Activated T-cell treated with anti-CD3 and anti-CD28 coated beads for 24 hours (primary cell): ENCODE results near the gene ELMOD3.
"Not testable (repeated sequence)": the region's sequence is repeated elsewhere in the genome, so short reads cannot be mapped to it uniquely, and the experiment has no call there.

Experiments
- DNase-seq: peaks from one replicate; pipeline ENCODE4 v3.0.0-alpha.2; 2020; ENCODE audit warnings: low read depth

Gene ELMOD3

GRCh38 chr2:85354286-85355072, at the start of gene ELMOD3, which contains the start of gene RETSAT:
Gene ELMOD3, plus strand, starts transcription at chr2:85354769. Its CDS starts 2,430 bp downstream, at chr2:85357199.
Gene RETSAT, minus strand, starts transcription at chr2:85354528. Its CDS starts 21 bp downstream, at chr2:85354507.
- peak; percentile 96 for DNase-seq

GRCh38 chr2:85307527-85307897, 47.1 kb upstream of the ELMOD3 start:
- DNase-seq = no peak

GRCh38 chr2:85308201-85308600, 46.4 kb upstream of the ELMOD3 start:
- DNase-seq = no peak

- no peak for DNase-seq
Observed at GRCh38 chr2:85308896-85309555, 45.5 kb upstream of the ELMOD3 start.

- DNase-seq = no peak
Observed at GRCh38 chr2:85309699-85310321, 44.8 kb upstream of the ELMOD3 start.

GRCh38 chr2:85310330-85310729, 44.2 kb upstream of the ELMOD3 start:
- DNase-seq = no peak

GRCh38 chr2:85312404-85312803, 42.2 kb upstream of the ELMOD3 start:
- no peak for DNase-seq

GRCh38 chr2:85314884-85315242, 39.7 kb upstream of the ELMOD3 start:
- DNase-seq = no peak

- DNase-seq = not testable (repeated sequence)
Observed at GRCh38 chr2:85315921-85316320, 38.6 kb upstream of the ELMOD3 start.

GRCh38 chr2:85318222-85319074, 36.1 kb upstream of the ELMOD3 start:
- DNase-seq = peak; percentile 36

- DNase-seq = no peak
Observed at GRCh38 chr2:85319796-85320195, 34.8 kb upstream of the ELMOD3 start.

GRCh38 chr2:85323351-85323987, 31.1 kb upstream of the ELMOD3 start:
- no peak for DNase-seq

GRCh38 chr2:85323988-85324367, 30.6 kb upstream of the ELMOD3 start:
- DNase-seq = not testable (repeated sequence)

GRCh38 chr2:85324639-85325465, 29.7 kb upstream of the ELMOD3 start:
- no peak for DNase-seq

GRCh38 chr2:85325466-85325811, 29.1 kb upstream of the ELMOD3 start:
- DNase-seq = no peak

- peak; percentile 26 for DNase-seq
Observed at GRCh38 chr2:85326406-85327159, 28.0 kb upstream of the ELMOD3 start.

GRCh38 chr2:85327160-85327821, 27.3 kb upstream of the ELMOD3 start:
- peak; percentile 23 for DNase-seq

GRCh38 chr2:85327822-85328617, 26.5 kb upstream of the ELMOD3 start, which contains the start of gene TGOLN2:
Gene TGOLN2, minus strand, starts transcription at chr2:85327989. Its CDS starts 27 bp downstream, at chr2:85327962.
- peak; percentile 87 for DNase-seq
